OCI-LY1 (cell line): ENCODE measurements around the gene SLC1A4.
"Not testable (repeated sequence)": the region's sequence is repeated elsewhere in the genome, so short reads cannot be mapped to it uniquely, and the experiment has no call there.

Experiments
- CTCF ChIP-seq: fragments of 200-600 bp; sonication (generic), shearing (Covaris generic); IDR thresholded peaks from 2 replicates; pipeline ENCODE4 v1.5.1; 2017; ENCODE audit warnings: mild to moderate bottlenecking, antibody characterized with exemption, low read length, moderate library complexity, mixed read lengths
- EZH2 ChIP-seq: fragments of 200-600 bp; sonication (generic), shearing (Covaris generic); IDR thresholded peaks from 2 replicates; pipeline ENCODE4 v1.8.0; 2017; ENCODE audit warnings: borderline replicate concordance, mixed run types, mild to moderate bottlenecking, antibody characterized with exemption, low read length, moderate library complexity, mixed read lengths

- TF ChIP-seq CTCF, EZH2: not testable (repeated sequence)
These were observed 26.1 kb upstream of the SLC1A4 start for GRCh38 chr2:64963138-64963537.
